ENCODE data around the gene HFM1.

Gene HFM1

DNA sequence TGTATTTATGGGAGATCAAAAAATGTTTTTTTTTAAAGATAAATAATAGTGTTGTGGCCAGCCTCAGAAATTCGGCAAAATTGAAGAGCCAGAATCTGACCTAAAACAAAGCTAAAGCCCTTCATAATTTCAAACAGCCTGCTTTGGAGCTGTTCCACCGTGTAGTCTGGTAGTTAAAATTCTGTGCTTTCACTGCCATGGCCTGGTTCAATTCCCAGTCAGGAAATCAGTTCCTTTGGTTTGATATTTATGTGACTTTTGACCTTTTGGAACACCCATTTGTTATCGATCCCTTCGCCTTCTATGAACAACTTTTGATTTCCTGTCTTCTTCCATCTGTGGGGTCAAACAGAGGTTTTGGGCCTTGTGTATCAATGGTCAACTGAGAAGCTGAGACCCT is 179.8 kb downstream of the HFM1 start:
- no peak for DNase-seq

DNA sequence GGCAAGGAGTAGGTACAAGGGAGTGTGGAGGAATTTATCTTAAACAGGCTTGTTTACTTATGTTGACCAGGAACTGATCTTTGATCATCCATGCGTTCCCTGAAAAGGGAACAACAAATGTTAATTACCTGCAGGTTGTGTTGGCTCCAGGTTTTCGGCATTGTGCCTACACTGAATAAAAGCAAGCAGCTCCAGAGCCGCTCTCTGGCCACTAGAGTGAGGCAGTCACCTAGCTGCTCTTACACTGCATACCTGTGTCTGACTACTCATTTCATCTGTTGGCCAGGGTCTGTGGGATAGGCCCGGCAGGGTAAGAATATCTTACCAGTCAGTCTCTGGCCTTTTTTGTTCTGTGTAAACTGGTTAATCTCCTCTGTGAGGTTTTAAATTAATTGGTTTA is 183.6 kb downstream of the HFM1 start:
- no peak for DNase-seq

DNA sequence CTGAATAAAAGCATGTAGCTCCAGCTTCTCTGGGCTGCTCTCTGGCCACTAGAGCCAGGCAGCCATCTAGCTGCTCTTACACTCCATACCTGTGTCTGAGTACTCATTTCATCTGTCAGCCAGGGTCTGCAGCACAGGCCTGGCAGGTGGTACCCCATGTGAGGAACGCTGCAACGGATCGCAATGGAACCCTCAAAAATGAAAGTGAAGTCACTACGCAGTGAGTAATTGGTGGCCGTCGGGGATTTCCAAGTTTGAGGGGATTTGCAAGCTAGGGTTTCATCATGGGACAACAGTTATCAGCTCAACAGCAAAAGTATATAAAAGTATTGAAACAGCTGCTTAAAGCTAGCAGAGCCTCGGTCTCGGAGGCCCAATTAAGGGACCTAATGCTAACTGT is 186.7 kb downstream of the HFM1 start:
- DNase-seq = no peak
